ENCODE results near the gene SCYGR6.

The SCYGR6 gene

DNA sequence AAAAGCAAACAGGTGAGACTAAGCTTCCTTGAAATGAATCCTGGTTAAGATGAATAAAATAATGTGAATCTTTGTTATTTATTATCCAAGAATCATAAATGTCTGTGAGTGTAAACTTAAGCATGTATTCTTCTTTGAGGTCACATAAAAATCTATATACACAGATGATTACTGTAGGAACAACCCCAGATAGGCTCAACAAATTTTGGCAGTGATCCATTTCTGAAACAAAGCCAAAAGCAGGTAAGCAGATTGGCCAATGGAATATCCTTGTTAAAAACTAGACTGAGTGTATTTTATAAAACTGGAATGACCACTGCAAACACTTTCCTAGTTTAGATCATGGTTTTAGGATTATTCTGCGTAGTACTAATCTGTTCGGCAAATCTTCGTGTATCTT, 46.6 kb downstream of the SCYGR6 start:
- peak overlapping the region; percentile 75 for H3K27ac ChIP-seq
- TF ChIP-seq, protein P1, sequence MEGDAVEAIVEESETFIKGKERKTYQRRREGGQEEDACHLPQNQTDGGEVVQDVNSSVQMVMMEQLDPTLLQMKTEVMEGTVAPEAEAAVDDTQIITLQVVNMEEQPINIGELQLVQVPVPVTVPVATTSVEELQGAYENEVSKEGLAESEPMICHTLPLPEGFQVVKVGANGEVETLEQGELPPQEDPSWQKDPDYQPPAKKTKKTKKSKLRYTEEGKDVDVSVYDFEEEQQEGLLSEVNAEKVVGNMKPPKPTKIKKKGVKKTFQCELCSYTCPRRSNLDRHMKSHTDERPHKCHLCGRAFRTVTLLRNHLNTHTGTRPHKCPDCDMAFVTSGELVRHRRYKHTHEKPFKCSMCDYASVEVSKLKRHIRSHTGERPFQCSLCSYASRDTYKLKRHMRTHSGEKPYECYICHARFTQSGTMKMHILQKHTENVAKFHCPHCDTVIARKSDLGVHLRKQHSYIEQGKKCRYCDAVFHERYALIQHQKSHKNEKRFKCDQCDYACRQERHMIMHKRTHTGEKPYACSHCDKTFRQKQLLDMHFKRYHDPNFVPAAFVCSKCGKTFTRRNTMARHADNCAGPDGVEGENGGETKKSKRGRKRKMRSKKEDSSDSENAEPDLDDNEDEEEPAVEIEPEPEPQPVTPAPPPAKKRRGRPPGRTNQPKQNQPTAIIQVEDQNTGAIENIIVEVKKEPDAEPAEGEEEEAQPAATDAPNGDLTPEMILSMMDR (conservative IDR thresholded peaks at IDR 0.05) = no peak

DNA sequence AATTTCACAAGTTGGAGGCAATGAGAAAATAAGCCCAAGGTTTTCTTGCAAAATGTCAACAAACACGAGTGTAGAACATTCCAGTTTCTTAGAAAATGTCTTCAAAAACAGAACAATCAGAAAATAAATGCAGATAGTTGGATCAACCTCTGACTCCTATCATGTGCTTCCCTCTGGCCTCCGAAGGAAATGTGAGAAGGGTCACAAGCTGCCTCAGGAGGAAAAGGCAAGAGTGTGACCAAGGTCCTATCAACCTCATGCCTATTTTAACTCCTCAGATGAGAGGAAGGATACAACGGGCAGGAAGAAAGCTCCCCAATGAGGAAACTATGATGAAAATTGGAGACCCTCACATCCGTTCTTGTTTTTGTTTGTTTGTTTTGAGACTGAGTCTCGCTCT, 50.1 kb downstream of the SCYGR6 start:
- TF ChIP-seq, protein P1 (conservative IDR thresholded peaks at IDR 0.05) = no peak
- H3K27ac ChIP-seq = no peak overlapping the region
